NCI-H510A (cell line): ENCODE measurements around the gene GRM3.

Experiments used
- DNase-seq: peaks from one replicate; lab custom pipeline; 2025; lab: John Stamatoyannopoulos, UW

The GRM3 gene

DNA sequence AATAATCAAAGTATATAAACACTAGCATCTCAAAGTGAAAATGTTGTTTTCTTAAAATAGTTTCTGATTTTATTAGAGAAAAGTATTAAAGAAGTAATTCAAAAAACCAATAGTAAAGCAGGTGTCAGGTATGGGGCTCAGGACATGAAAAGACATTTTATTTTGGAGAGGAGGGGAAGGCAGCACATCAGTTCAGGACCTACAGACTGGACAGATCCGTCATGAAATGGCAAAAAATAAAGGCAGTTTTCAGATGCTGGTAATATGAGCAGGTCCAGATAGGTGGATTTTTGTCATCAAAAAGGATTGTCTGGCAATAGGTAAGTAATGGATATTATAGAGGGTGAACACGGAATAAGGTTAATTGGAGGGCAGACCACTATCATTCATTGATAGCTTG lies 49.0 kb downstream of the GRM3 start:
- no peak for DNase-seq

DNA sequence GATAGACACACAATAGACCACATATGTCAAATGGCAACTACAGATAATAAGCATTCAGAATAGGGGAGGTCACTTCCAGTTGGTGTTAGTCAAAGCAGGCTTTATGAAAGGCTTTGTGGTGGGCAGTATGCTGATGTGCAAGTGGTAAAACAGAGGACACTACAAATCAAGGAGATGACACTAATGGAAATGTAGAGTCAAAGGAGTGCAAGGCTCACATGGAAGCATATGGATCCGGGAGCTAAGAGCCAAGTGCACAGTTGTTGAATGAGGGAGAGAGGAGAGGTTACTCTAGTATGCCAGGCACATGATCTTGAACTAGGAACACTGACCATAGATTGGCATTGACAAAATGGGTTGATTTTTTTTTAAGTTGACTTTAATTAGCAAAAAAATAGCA lies 62.7 kb downstream of the GRM3 start:
- DNase-seq = no peak

DNA sequence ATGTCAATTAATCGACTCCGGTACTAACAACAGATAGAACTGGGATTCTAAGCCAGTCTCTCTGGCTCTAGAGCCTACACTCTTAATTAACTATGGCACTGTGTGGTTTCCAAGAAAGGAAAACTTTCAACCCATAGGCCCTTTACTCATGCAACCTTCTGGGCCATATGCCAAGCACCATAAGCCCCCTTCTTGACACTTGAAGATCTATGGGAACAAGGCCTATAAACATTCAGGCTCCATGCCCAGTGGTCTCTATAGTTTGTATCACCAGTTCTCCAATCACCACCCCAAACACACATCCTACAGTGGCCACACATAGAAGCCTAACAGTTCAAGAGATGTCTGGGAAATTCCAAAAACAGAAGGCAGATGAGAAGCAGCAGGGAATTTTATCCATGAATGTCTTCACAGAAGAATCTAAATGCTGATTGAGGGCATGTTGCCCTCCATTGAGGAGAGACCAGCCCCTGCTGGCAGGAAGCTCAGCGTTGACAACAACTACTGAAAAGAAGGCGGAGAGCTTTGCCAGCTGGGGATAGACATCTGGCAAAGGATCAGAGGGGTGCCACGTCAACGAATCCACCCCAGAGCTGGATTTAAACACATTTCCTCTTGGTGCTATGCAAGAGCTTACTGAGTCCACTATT lies 64.4 kb downstream of the GRM3 start:
- no peak for DNase-seq

DNA sequence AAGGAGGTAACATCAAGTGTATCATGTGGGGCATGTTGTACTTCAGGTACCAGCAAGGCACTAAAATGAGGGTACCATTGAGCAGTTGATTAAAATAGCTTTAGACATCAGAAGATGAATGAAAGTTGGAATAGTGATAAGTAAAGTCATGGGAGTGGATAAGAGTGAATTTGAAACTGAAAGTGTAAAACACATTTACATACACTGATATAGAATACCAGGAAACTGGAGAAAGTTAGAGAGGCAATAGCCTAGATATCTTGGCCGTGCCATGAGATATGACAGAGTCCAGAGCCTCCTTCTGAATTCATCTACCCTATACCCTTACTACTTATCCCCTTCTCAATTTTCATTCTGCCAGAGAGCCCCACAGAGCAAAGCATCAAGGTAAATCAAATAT lies 76.6 kb downstream of the GRM3 start:
- DNase-seq = no peak

DNA sequence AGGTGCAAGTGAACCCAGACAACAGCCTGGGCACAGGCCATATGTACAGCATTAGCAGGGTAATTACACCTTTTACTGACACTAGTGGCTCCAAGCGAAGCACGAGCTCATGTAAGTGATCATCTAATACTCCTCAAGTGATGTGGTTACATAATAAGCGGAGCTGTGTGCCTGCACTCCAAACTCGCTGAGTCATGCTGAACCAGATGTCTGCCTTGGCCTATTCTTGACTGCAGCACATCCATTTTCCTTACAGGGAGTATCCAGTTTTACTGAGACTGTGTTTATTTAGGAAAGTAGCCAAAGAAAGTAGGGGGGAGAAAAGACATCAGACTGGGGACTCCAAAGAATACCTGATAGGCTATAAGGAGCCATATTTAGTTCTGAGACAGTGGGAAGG lies 90.1 kb downstream of the GRM3 start:
- DNase-seq = no peak

DNA sequence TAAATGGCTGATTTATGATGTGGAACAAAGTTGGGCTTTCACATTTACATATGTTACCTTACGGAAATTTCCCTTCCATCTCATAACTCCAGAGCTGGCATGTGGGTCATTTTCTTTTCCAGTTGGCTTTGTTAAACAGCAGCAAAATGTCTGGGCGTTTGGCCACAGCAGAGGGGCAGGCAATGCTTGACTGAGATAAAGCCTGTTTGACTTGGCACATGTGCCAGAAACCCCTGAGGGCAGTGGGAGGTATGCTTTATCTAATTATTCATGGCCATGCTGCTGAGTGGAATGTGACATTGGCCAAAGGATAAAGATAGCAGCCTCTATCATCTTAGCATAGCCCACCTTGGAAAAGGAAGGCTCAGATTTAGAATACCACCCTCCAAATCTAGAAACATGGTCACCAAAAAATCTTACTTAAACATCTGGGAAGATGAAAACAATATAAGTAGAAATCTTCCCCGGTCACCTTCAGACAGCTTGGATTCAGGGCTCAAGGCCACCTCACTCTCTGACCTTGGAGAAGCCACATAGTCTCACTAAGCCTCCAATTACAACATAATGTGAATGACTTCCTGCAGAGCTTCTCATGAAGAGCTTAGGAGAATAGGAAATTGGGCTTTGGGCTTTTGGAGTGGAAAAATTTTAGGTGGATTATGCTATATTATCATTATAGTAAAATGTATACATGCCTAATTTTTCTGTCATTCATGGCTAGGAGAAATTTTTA lies 101.5 kb downstream of the GRM3 start:
- no peak for DNase-seq

DNA sequence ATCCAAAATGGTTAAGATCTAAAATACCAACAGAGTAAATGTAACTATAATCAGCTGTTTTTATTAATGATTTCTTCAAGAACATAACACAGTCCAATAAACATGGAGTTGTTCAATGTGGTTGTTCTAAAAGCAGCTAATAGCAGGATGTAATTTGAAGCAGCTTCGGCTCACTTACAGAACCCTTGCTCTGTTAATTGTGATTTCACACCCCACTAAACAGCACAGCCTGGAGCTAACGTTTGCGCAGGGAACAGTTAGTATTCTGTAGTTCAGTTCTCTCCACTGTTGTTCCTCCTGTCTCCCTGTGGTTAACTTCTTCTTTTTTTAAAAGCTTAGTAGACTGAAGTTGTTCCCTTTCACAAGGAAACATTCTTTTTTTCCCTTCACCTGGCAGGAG lies 104.0 kb downstream of the GRM3 start:
- DNase-seq = no peak

DNA sequence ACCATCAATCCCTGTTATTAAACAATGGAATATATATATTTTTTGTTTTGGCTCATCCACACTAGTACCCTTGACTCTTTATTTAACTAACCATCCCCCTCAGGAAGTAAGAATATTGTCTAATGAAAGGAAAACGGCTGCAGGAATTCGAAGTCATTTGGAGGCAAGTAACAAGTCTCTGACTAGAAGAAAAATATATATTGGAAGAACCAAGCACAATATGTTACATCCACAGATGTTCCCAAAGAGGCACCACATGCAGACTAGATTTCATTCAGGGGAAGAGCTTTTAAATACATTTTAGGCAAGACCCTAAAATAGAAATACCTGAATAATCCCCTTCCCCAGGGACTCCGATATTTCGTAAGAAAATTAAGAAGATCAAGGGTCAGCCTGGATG lies 104.5 kb downstream of the GRM3 start:
- DNase-seq = no peak

DNA sequence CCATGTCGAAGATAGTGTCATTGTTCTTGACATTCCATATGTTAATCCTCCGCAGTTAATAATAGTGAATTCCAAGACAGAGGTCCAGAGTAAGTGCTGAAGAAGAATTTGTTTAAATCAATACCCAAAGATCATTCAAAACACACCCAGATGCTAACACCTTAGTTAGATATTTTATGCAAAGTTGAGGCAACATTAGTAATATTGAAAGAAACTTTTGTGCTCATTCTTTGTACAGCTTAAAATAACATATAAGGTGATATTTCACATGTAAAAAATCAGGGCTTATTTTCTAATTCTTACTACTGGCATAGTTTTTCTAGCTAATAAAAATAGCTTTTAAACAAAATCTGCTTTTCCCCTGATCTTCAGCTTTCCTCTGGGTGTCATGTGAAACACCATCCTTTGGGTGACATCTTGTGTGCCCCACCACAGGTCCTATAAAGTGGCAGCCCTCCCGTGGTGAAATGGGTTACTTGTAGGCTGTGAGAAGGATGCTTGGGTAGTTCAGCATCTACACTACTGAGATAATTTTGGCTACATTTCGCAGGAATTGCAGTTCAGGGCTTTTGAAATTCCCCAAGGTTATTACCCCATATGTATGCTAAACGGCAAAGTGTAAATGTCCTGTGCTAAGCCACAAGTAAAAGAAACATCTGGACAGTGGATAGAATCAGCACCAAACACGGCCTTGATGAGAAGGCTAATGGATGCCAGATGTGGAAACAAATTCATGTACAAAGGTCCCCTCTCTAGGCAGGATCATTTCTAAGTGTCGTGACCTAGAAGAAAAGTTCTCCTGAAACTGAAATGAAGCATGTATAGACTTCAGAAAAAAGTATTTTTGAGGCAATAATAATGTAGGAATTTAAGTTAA lies 105.4 kb downstream of the GRM3 start:
- no peak for DNase-seq

DNA sequence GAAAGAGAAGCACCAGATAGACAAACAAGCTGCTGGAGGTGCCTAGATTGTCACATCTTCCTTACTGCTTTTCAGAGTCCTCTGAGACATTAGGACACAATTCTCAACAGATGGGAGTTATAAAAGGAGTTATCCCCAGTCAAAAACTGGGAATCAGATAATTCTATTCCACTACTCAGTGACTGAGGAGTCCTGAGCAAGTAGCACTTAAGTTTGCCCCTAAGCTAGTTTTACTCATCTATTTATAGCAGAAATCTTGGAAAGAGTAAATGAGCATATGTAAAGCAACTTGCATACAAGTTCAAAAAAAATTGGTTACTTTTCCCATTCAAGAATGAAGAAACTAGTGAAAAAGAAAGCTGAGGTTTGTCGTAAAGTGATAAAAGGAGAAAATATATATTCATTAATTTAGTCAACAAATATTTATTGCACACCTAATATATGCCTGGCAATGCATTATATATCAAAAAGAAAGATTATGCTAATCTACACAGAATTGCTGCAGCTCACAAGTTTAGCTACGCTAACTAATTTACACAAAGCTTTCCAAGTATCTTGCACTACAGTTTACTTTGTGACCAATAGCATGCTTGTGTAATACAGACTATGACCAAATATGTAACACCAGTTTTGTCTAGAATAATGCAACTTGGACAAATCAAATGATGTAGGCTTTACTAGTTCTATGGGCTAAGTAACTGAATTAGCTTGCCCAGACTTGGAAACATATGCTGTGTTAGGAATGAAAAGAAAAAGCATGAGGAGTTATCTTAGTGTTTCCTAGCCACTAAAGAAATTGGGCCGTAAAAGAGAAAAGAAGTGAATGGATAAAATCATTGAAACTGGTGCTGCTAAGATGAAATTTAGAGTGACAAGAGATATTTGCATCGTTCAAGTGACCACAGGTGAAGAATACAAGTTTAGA lies 106.3 kb downstream of the GRM3 start:
- no peak for DNase-seq

DNA sequence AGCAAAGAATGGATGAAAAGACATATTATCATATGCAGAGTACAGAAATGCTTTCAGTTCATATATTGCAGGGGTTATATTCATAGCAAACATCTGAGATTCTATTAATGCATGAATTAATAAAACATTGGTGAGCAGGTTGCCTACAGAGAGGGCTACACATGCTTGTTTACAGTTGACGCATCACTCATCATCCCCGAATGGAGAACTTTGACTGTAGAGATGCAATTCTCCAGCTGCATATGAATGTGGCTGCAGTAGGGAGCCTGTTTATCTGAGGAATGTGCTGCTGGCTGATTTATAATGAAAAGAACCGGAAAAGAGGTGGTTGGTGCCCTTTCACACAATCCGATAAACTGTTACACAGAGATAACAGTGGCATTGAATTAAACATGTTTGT lies 116.5 kb downstream of the GRM3 start:
- no peak for DNase-seq

DNA sequence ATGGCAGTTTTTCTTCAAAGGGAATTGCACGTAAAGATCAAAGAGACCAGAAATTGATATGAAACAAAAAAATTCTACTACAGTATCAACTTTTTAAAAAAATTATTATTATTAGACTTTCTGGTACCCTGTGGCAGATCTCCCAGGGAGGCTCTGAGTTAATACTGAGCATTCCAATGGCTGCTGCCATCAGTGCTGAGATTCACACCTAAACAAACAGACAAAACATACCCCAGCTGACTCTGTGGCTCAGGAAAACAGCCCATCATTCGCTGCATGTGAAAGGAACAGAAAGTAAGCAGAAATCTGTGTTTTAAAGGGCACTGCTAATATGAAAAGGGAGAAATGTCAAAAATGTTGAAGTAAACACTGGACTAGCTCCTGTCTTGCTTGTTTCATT lies 118.4 kb downstream of the GRM3 start:
- DNase-seq = no peak

DNA sequence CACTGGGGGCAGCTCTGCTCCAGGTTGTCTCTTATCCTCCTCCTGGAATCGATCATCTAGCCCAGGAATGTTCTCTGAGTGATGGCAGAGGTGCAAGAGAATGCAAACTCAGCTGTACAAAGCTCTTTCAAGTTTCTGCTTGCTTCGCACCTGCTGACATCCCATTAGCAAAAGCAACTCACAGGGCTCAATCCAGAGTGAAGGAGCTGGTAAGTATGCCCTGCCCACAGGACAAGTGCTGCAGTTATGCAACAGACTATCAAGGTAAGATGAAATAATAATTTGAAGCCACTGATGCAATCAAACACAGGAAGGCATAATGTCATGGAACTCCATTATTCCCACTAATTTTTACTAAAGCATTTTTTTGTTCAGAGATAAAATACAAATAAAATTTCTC lies 122.2 kb downstream of the GRM3 start:
- no peak for DNase-seq

DNA sequence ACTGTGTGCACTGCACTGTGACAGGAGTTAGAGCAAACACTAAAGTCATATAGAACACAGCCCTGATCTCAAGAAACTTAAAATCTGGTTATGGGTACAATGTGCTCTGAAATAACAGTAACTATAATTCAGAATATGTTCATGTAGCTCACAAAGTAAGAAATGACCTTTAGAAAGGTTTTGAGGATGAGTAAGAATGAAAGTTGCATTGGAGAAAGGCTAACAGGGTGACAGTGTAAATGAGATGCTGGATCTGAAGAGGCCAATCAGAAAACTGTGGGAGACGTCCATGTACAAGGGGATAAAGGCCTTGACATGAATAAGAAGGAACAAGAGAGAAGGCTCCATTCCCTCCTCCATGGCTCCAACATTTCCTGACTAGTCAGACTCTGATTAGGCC lies 124.7 kb downstream of the GRM3 start:
- no peak for DNase-seq

DNA sequence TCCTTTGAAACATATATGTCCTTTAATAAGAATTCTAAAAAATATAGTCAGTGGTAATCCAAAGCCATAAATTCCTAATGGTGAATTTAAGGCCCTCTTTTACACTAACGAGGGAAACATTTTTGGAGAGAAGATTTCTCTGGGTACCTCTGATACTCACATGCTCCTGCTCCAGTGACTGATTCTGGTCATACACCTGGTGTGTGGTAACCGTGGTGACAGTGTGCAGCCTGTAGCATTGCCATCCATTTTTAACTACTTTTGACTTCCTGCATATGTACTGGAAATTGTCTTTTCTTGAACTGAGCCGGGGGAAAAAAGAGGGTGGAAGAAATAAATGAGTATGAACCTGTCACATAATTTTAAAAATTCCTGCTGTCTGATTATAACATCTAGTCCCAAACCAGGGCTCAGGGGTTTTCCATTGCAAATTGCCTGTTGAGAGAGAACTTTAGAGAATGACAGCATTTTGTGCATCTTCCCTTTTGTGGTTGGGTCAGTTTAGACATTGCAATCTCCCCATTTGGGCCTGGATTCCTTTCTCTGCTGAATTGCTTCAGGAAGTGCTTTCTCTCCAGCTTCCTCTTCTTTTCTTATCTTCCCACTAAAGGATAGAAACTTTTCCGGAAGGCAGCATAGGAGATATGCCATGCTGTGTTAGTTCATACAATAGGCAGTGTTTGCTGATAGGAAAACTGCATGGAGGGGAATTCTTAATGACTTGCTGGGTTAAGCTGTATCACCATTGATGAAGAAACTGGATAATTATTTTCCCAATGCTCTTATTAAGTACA lies 125.5 kb downstream of the GRM3 start:
- no peak for DNase-seq

DNA sequence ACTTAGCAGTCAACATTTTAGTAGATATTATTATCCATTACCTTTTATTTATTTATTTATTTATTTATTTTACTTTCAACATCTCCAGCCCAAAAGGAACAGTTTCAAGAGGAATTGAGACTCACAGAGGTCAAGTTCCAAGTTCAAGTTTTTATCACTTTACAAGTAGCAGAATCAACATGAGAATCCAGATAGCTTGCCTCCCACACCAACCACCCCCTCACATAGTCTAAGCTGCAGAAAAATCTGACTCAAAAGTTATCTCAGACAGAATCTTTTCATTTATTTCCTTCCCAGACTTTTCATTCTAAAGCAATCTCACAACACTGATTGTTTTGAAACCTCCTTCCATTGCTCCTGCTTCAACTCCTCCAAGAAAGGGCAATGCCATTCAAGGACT lies 129.6 kb downstream of the GRM3 start:
- no peak for DNase-seq

DNA sequence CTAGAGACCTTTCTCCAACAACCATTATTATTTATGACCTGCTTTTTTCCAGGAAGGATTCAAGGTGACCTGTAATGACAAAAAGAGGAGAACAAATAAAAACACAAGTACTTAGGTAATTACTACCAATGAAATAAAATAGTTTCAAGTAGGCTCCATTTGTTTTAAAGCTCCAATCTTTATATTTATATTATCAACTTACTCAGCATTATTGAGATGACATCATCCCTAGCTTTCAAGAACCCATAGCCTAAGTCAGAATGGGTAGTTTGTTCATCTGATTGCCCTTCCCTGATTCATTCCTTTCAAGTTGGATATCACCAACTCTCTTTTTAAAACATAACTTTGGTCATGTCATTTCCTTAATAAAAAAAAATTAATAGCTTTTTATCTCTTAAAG lies 131.5 kb downstream of the GRM3 start:
- no peak for DNase-seq

DNA sequence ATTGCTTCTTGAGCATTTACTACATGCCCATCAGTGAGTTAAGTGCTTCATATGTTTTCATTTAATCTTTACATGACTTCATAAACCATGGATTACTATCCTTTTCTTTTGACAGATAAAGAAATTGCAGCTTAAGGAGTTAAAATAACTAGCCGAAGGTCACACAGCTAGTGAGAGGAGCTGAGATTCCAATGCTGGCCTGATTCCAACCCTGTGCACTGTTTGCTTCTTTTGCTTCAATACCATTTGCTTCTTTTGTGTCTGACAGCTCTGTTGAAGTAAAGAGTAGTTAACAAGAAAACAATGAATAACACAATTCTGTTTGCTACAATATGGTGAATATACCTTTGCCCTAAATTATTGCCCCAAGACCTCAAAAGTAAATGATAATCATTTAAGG lies 132.4 kb downstream of the GRM3 start:
- no peak for DNase-seq

DNA sequence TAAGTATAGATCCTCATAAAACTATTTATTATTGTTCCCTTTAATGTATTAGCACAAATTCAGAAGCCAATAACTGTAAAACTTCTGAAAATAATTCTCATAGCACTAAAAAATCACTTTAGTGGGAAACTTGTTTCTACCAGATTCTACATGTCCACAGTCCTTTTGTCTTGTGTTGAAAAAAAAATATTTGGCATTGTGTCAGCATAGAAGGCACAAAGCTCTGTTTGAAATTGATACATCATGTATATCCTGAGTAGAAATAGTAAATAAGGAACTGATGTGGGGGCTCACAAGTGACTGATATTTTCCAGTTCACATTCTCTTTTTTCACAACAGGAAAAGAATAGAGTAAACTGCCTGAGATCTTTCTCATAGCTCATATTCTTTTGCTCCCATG lies 134.6 kb downstream of the GRM3 start:
- no peak for DNase-seq

DNA sequence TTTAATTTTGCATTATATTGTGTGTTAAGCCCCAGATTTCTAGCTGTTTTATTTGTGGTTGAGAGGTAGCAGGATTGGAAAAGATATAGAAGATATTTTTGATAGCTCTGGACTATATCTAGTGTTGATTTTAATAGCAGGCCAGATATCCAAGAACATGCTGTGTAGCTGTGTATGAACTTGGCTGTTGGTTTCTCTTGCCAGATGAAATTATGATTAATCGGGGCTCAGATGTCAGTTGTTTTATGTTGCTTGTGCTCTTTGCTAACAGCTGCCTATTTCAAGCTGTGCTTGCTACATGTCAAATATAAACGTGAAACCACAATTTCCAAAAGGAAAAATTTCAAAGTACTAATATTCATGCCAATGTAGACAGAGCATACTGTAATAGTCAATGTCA lies 141.1 kb downstream of the GRM3 start:
- no peak for DNase-seq

DNA sequence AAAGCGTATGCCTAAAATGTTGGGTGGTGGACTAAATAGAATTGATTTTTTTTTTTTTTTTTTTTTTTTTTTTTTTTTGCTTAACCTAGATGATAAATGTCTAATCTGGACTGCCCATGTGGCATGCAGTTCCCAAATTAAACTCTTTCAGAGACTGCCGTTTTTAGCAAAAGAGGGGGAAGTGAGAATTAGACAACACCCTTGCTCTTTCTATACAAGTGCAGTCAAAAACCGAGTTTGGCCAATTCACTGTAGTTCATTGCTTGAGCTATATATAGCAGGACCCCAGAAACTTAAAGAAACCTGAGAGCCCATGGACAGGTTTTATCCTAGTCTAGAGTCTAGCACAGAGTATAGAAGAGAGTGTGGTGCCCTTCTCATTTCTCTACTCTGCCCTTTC lies 141.9 kb downstream of the GRM3 start:
- DNase-seq = no peak
